Panc1 (cell line): Measurements from ENCODE around the gene CLEC12A. TPM values are rescaled to one million over a fixed set of nuclear protein-coding genes. Genes with fewer than 3 reads are reported as not detected.

ENCODE experiments used
- ATAC-seq: fragments of 200-7000 bp; cut with Tn5 transposase; 2 replicates; pipeline ENCODE4 v1.9.1; 2020; ENCODE audit warnings: mild to moderate bottlenecking, moderate library complexity
- BruUV-seq: library from RNA; stranded (reverse); fragments of 400-500 nt; replicated peaks from 2 replicates; lab custom pipeline; 2021; lab: Mats Ljungman, UMichigan
- CTCF ChIA-PET: fragments of 300-600 bp; sonication (Branson Sonifier 250); formaldehyde crosslinking; loops from one replicate; lab custom pipeline; 2022; ENCODE audit warnings: antibody characterized with exemption; lab: Charles Lee
- POLR2A ChIA-PET: fragments of 300-600 bp; sonication (Branson Sonifier 250); formaldehyde crosslinking; loops from one replicate; lab custom pipeline; 2022; ENCODE audit warnings: antibody characterized with exemption; lab: Charles Lee
- DNase-seq: peaks from one replicate; pipeline ENCODE4 v3.0.0-alpha.2; 2010; ENCODE audit warnings: low read depth, low spot score
- H3K27ac ChIP-seq: 2 replicates; pipeline ENCODE4 v1.5.1; 2011; ENCODE audit warnings: mild to moderate bottlenecking, low read length, inconsistent platforms
- H3K27me3 ChIP-seq: fragments of 200-500 bp; sonication (Bioruptor generic); 2 replicates; pipeline ENCODE4 v1.6.0; 2014; ENCODE audit warnings: low read length, inconsistent platforms; ENCODE audit not compliant: control insufficient read depth, insufficient read depth
- H3K36me3 ChIP-seq: fragments of 200-500 bp; sonication (Bioruptor generic); 2 replicates; pipeline ENCODE4 v1.5.1; 2014; ENCODE audit warnings: inconsistent platforms, mild to moderate bottlenecking, low read length, moderate library complexity; ENCODE audit not compliant: control insufficient read depth, insufficient read depth
- H3K4me1 ChIP-seq: 2 replicates; pipeline ENCODE4 v1.5.1; 2011; ENCODE audit warnings: inconsistent platforms, mild to moderate bottlenecking, low read length, moderate library complexity; ENCODE audit not compliant: control insufficient read depth, insufficient read depth
- H3K4me3 ChIP-seq, 2 experiments: 2 replicates each; pipeline ENCODE4 v1.5.1; 2011 to 2012; ENCODE audit warnings: low read depth in 2 of 2, low read length in 2 of 2, mild to moderate bottlenecking in 2 of 2, inconsistent platforms in 1 of 2, moderate library complexity in 1 of 2
- H3K9me3 ChIP-seq: fragments of 200-500 bp; sonication (Bioruptor generic); 2 replicates; pipeline ENCODE4 v1.5.1; 2014; ENCODE audit warnings: low read depth, mild to moderate bottlenecking, inconsistent platforms, low read length, moderate library complexity; ENCODE audit not compliant: control insufficient read depth, insufficient read depth
- CTCF ChIP-seq: fragments of 450-650 bp; IDR thresholded peaks from 2 replicates; pipeline ENCODE4 v1.5.1; 2017; ENCODE audit warnings: mild to moderate bottlenecking
- POLR2AphosphoS5 ChIP-seq: IDR thresholded peaks from 2 replicates; pipeline ENCODE4 v1.6.1; 2012; ENCODE audit warnings: mild to moderate bottlenecking, low read depth, low read length, moderate library complexity
- REST ChIP-seq, 2 experiments: IDR thresholded peaks; 2 replicates each; pipeline ENCODE4 v1.6.1; 2011 to 2012; ENCODE audit warnings: low read depth in 2 of 2, control low read depth in 1 of 2, low read length in 1 of 2, mild to moderate bottlenecking in 1 of 2, moderate library complexity in 1 of 2; ENCODE audit not compliant: insufficient read depth in 1 of 2
- SIN3A ChIP-seq: IDR thresholded peaks from 2 replicates; pipeline ENCODE4 v1.6.1; 2012; ENCODE audit warnings: low read depth, mild to moderate bottlenecking, low read length, moderate library complexity, borderline replicate concordance; ENCODE audit not compliant: insufficient read depth
- TCF7L2 ChIP-seq: IDR thresholded peaks from 2 replicates; pipeline ENCODE4 v1.6.1; 2011; ENCODE audit warnings: mild to moderate bottlenecking, low read depth, low read length, inconsistent platforms
- in situ Hi-C: cut with HindIII; loops from 2 replicates; pipeline ENCODE4 v1.10.0; 2016; ENCODE audit warnings: low sequenced_read_pairs, low pct_unique_long_range_greater_than_20kb
- intact Hi-C: fragments of 100-400 bp; cut with micrococcal nuclease; formaldehyde crosslinking; loops from one replicate; pipeline ENCODE4 v1.10.0; 2022; ENCODE audit not compliant: unreplicated experiment
- total RNA-seq: library from RNA; stranded (reverse); gene quantifications from one replicate; pipeline ENCODE4 v1.2.1, GENCODE V29; 2021; ENCODE audit not compliant: unreplicated experiment

CLEC12A gene
- total RNA-seq, 1 experiment from 2014 or later = not detected

GRCh38 chr12:10015450-10015849, 44.2 kb downstream of the CLEC12A start:
- no TSS peak for BruUV-seq
- H3K36me3 ChIP-seq = no peaks in the 10 kb centered on the region
- no peak overlapping the region for H3K4me3 ChIP-seq
- TF ChIP-seq TCF7L2 (no peak), REST (IDR thresholded peaks at IDR 0.05; ENCODE audit: insufficient read depth in 1 of 2, low read depth in 2 of 2, low read length in 1 of 2) (no peak), SIN3A (no peak), POLR2AphosphoS5 (no peak), CTCF (no peak)
- intact Hi-C loops = loop anchor here (10.0 kb wide), 1 partner anchor 261 kb away; no protein-coding TSS in a partner anchor
- ATAC-seq = no peak
- POLR2A ChIA-PET = no interaction called here
- no peaks in the 10 kb centered on the region for H3K4me1 ChIP-seq
- DNase-seq = no peak
- no peaks in the 10 kb centered on the region for H3K9me3 ChIP-seq
- no peaks in the 10 kb centered on the region; the same call in 1 of the 2 replicates for H3K27me3 ChIP-seq
- no peak overlapping the region for H3K27ac ChIP-seq
- in situ Hi-C loops = no loop called here
- CTCF ChIA-PET = no interaction called here

DNA sequence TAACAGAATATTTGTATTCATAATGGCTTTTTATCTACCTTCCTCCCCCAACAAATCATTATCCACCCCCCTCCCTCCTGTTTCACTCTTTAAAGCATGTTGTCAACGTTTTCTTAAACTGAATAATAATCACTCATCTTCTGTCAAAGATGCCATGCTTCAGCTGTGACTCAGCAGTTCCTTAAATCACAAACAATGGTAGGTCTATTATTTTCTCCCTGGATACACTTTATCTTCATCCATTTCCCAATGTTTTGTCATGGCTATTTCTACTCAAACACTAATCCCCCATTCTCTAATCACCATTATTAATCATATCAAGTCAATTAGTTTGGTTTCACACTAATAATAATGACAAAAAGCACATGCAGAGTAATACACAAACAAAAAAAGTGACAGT, 45.7 kb downstream of the CLEC12A start:
- intact Hi-C loops = loop anchor here (10.0 kb wide), 1 partner anchor 262 kb away; no protein-coding TSS in a partner anchor
- no peaks in the 10 kb centered on the region for H3K4me1 ChIP-seq
- no peaks in the 10 kb centered on the region for H3K36me3 ChIP-seq
- H3K9me3 ChIP-seq = no peaks in the 10 kb centered on the region
- no peak overlapping the region for H3K4me3 ChIP-seq
- DNase-seq = no peak
- ChIA-PET POLR2A (no interaction called here), CTCF (no interaction called here)
- no peak for ATAC-seq
- TF ChIP-seq TCF7L2 (no peak), REST (IDR thresholded peaks at IDR 0.05; ENCODE audit: insufficient read depth in 1 of 2, low read depth in 2 of 2, low read length in 1 of 2) (no peak), CTCF (no peak), POLR2AphosphoS5 (no peak), SIN3A (no peak)
- BruUV-seq = no TSS peak
- H3K27me3 ChIP-seq = no peaks in the 10 kb centered on the region; the same call in 1 of the 2 replicates
- in situ Hi-C loops = no loop called here
- H3K27ac ChIP-seq = no peak overlapping the region
